AG04449 (cell line): Measurements from ENCODE around the gene KRT83.

Source experiments
- CTCF ChIA-PET: fragments of 350-600 bp; formaldehyde crosslinking; extraction: SDS; loops from one replicate; lab custom pipeline; 2021; ENCODE audit warnings: antibody characterized with exemption; lab: Yijun Ruan, JAX
- POLR2A ChIA-PET: fragments of 400-600, 350-600 bp; formaldehyde crosslinking; extraction: SDS; loops from one replicate; lab custom pipeline; 2020; ENCODE audit warnings: antibody characterized with exemption, inconsistent platforms; lab: Yijun Ruan, JAX
- DNase-seq: peaks from one replicate; pipeline ENCODE4 v3.0.0-alpha.2; 2010; ENCODE audit warnings: low read depth, low spot score
- H3K4me3 ChIP-seq: 2 replicates; pipeline ENCODE4 v1.5.1; 2011; ENCODE audit warnings: low read depth, mild to moderate bottlenecking, control low read depth, low read length
- CTCF ChIP-seq: IDR thresholded peaks from one replicate; pipeline ENCODE4 v1.5.1; 2011; ENCODE audit warnings: mild to moderate bottlenecking, moderate library complexity, low read length, control low read depth, inconsistent platforms; ENCODE audit not compliant: insufficient read depth; ENCODE audit errors: missing control alignments

The KRT83 gene

DNA sequence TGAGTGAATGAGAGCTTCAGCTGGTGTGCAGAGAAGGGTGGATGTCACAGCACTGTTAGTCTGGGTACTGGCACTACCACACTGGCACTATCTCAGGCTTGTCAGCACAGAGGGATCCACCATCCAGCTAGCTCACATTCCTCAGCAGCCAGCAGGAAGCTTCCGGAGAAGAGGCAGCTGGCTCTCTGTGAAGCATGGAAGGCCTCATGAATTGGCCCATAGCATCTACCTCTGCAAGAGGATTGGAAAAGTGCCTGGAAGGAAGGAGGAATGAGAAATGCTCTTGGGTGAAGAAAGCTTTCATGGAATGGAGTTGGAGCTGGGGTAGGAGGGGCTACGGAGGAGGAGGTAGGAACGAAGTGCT is 9.9 kb downstream of the KRT83 start:
- POLR2A ChIA-PET = interaction anchor here (0.6 kb wide), 1 partner anchor 28 kb away, joined by 3 read pairs; no protein-coding TSS in a partner anchor
- no peak overlapping the region for H3K4me3 ChIP-seq
- CTCF ChIA-PET = interaction anchor here (0.6 to 9.5 kb wide), 13 partner anchors 12 to 569 kb away, joined by 3 to 182 read pairs (median 4); partner anchors contain the start of gene KRT83
- TF ChIP-seq CTCF = no peak
- DNase-seq = no peak

DNA sequence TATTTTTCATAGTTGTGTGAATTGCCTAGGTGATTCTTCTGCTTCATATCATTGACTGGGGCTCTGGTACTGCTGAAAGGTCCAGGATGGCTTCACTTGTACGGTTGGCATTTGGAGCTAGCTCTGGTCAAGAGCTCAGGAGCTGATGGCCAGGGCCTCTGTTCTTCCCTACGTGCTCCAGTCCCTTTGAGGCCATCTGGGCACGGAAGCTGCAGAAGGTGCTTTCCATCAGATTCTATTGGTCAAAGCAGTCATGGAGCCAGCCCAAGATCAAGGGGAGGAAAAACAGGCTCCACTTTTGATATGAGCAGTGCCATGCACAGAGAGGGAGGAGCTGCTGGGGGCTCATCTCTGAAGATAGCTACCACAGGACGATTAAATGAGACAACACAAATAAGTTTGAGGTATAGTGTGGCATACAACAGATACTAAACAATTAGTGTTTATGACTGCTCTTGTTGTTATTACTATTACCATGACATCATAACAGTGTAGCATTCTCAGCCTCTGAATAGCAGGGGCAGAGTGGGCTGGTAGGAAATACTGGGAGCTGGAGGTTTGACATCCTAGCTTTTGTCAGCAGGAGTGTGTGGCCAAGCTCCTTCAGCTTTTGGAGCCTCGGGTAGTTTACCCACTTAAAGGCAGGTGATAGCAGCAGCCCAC is 10.4 kb downstream of the KRT83 start:
- TF ChIP-seq CTCF = no peak
- DNase-seq = no peak
- no peak overlapping the region for H3K4me3 ChIP-seq
- ChIA-PET POLR2A (no interaction called here), CTCF (interaction anchor here (1.1 to 9.5 kb wide), 11 partner anchors 11 to 569 kb away, joined by 3 to 182 read pairs (median 4); partner anchors contain the start of gene KRT83)

- CTCF ChIA-PET = interaction anchor here (0.6 to 9.5 kb wide), 8 partner anchors 11 to 283 kb away, joined by 3 to 182 read pairs (median 10); partner anchors contain the start of gene KRT83
- POLR2A ChIA-PET = interaction anchor here (1.0 kb wide), 1 partner anchor 30 kb away, joined by 3 read pairs; no protein-coding TSS in a partner anchor
- no peak for DNase-seq
- H3K4me3 ChIP-seq = peak overlapping the region; percentile 53
- TF ChIP-seq CTCF = no peak
These were observed 12.3 kb downstream of the KRT83 start for GRCh38 chr12:52308806-52309425.

GRCh38 chr12:52307836-52308805 is 13.1 kb downstream of the KRT83 start:
- ChIA-PET POLR2A (interaction anchor here (1.0 to 1.2 kb wide), 2 partner anchors 28 to 29 kb away, joined by 3 read pairs; no protein-coding TSS in a partner anchor), CTCF (interaction anchor here (0.8 to 9.5 kb wide), 12 partner anchors 7 to 151 kb away, joined by 3 to 182 read pairs (median 8); partner anchors contain the start of gene KRT83)
- TF ChIP-seq CTCF = no peak
- H3K4me3 ChIP-seq = peak overlapping the region; percentile 53
- no peak for DNase-seq

DNA sequence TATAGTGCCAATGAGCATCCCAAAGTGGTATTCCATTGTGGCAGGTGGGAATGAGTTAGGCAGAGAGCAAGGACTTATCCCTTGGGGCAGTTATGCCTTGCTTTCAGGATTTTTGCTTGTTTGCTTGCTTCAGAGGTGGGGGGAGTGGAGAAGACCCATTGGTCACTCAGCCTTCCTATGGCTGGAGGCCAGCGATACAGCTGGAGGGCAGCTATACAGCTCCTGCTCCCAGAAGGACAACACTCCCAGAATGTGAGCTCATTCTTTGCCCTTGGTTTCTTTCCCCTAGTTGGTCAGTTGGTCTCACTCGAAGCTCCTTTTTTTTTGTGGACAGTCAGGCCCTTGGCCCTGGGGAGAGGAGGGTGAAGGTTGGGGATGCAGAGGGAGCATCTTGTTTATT is 14.5 kb downstream of the KRT83 start:
- no peak overlapping the region for H3K4me3 ChIP-seq
- TF ChIP-seq CTCF = no peak
- ChIA-PET CTCF (interaction anchor here (0.8 to 9.5 kb wide), 17 partner anchors 9 to 578 kb away, joined by 3 to 182 read pairs (median 4); partner anchors contain the start of gene KRT83), POLR2A (interaction anchor here (1.2 kb wide), 1 partner anchor 27 kb away, joined by 3 read pairs; no protein-coding TSS in a partner anchor)
- DNase-seq = no peak
